ENCODE measurements around the gene PGAP6.
"Not testable (repeated sequence)": the region's sequence is repeated elsewhere in the genome, so short reads cannot be mapped to it uniquely, and the experiment has no call there.

DNA sequence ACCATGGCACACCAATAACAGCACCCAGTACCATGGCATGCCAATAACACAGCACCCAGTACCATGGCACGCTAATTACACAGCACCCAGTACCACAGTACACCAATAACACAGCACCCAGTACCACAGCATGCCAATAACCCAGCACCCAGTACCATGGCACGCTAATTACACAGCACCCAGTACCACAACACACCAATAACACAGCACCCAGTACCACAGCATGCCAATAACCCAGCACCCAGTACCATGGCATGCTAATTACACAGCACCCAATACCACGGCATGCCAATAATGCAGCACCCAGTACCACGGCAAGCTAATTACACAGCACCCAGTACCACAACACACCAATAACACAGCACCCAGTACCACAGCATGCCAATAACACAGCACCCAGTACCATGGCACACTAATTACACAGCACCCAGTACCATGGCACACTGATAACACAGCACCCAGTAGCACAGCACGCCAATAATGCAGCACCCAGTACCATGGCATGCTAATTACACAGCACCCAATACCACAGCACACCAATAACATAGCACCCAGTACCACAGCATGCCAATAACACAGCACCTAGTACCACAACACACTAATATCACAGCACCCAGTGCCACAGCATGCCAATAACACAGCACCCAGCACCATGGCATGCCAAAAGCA, 47.5 kb downstream of the PGAP6 start:
- TF ChIP-seq, protein P1, sequence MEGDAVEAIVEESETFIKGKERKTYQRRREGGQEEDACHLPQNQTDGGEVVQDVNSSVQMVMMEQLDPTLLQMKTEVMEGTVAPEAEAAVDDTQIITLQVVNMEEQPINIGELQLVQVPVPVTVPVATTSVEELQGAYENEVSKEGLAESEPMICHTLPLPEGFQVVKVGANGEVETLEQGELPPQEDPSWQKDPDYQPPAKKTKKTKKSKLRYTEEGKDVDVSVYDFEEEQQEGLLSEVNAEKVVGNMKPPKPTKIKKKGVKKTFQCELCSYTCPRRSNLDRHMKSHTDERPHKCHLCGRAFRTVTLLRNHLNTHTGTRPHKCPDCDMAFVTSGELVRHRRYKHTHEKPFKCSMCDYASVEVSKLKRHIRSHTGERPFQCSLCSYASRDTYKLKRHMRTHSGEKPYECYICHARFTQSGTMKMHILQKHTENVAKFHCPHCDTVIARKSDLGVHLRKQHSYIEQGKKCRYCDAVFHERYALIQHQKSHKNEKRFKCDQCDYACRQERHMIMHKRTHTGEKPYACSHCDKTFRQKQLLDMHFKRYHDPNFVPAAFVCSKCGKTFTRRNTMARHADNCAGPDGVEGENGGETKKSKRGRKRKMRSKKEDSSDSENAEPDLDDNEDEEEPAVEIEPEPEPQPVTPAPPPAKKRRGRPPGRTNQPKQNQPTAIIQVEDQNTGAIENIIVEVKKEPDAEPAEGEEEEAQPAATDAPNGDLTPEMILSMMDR (IDR thresholded peaks at IDR 0.05), result not testable (repeated sequence)
- not testable (repeated sequence) for TF ChIP-seq ELF1 (IDR thresholded peaks at IDR 0.05); RXRA (IDR thresholded peaks at IDR 0.05; ENCODE audit: borderline replicate concordance, low read depth); TAF1 (IDR thresholded peaks at IDR 0.05; ENCODE audit: borderline replicate concordance, low read depth, low read length); FOXM1 (IDR thresholded peaks at IDR 0.05; ENCODE audit: low read depth); FOSL2 (IDR thresholded peaks at IDR 0.05; ENCODE audit: borderline replicate concordance, low read depth); POLR2AphosphoS5 (IDR thresholded peaks at IDR 0.05; ENCODE audit: low read depth, low read length)

Measured in SK-N-SH (cell line).